ENCODE data around the gene GGN. TPM values are rescaled to one million over a fixed set of nuclear protein-coding genes. Genes with fewer than 3 reads are reported as not detected.

GGN gene
- total RNA-seq, 1 experiment from 2014 or later: 1.5 TPM

- no peak overlapping the region for H2BK120ac ChIP-seq (ENCODE audit: low read depth, low read length, poor library complexity, severe bottlenecking)
- no peak overlapping the region for H3T11ph ChIP-seq (ENCODE audit: low read length)
- H3K79me2 ChIP-seq (ENCODE audit: insufficient read depth, low read length): no peaks in the 10 kb centered on the region
- no peak overlapping the region for H3K4me2 ChIP-seq (ENCODE audit: insufficient read depth, insufficient read length, low read length)
- H4K8ac ChIP-seq (replicated peaks; ENCODE audit: insufficient read length, low read depth, low read length): no peak overlapping the region
- H3K4me3 Mint-ChIP-seq: no peak overlapping the region
- H3K4me1 ChIP-seq (ENCODE audit: insufficient read depth, low read length): no peaks in the 10 kb centered on the region
- H2AK5ac ChIP-seq (ENCODE audit: insufficient read length, low read length): no peak overlapping the region
- H4K91ac ChIP-seq (ENCODE audit: insufficient read length, low read depth, low read length): no peak overlapping the region
- H2BK12ac ChIP-seq (ENCODE audit: insufficient read length, low read depth, low read length): no peak overlapping the region
- DNase-seq: no peak
- no peak overlapping the region for H2BK15ac ChIP-seq (ENCODE audit: low read depth, low read length)
- H4K20me1 ChIP-seq (ENCODE audit: control insufficient read depth, insufficient read depth, insufficient read length): peaks cover 3% of the 10 kb centered on the region
- H3K9ac ChIP-seq (ENCODE audit: extremely low read depth, insufficient read length, low read length): no peak overlapping the region
- H3K27me3 Mint-ChIP-seq (ENCODE audit: low read depth): peaks cover 2% of the 10 kb centered on the region; the same call in 1 of the 2 replicates
- H3K9me3 Mint-ChIP-seq: no peaks in the 10 kb centered on the region
- H3K56ac ChIP-seq (ENCODE audit: insufficient read length, low read depth, low read length): no peak overlapping the region
- H3K27ac ChIP-seq (ENCODE audit: insufficient read length, low read depth, low read length): no peak overlapping the region
- TF ChIP-seq CTCF (conservative IDR thresholded peaks at IDR 0.05): no peak
- H3K9me3 ChIP-seq (ENCODE audit: control insufficient read depth, low read depth, low read length): no peaks in the 10 kb centered on the region
- H2BK20ac ChIP-seq (ENCODE audit: low read depth, low read length, poor library complexity, severe bottlenecking): no peak overlapping the region
- no CpG with 5 or more reads among the region's 10 CpGs for WGBS (ENCODE audit: extremely low coverage, insufficient read length, low lambda C conversion rate)
- no peak overlapping the region for H3K14ac ChIP-seq (ENCODE audit: insufficient read depth, low read length)
- no peak overlapping the region for H2AFZ ChIP-seq (ENCODE audit: low read length)
- H3K79me1 ChIP-seq (ENCODE audit: insufficient read depth, low read depth, low read length, poor library complexity, severe bottlenecking): no peaks in the 10 kb centered on the region
- peak overlapping the region in 1 of 3 experiments; percentile 41; a peak in 2 of 7 replicates for H3K27ac Mint-ChIP-seq
- H3K4me1 Mint-ChIP-seq: peaks cover 9 to 16% of the 10 kb centered on the region in 2 experiments
- H4K5ac ChIP-seq (ENCODE audit: insufficient read length, low read depth, low read length): no peak overlapping the region
- peaks cover 20 to 57% (median 43%) of the 10 kb centered on the region in 3 experiments; a peak in 6 of 7 replicates for H3K36me3 Mint-ChIP-seq (ENCODE audit: insufficient read depth in 1 of 3, low read depth in 3 of 3)
- peaks cover 19% of the 10 kb centered on the region for H3K23me2 ChIP-seq (ENCODE audit: insufficient read length, low read depth, low read length, poor library complexity, severe bottlenecking)
- H3K4ac ChIP-seq (ENCODE audit: low read depth, low read length): no peak overlapping the region
- H3K27me3 ChIP-seq (ENCODE audit: insufficient read depth, low read length): no peaks in the 10 kb centered on the region
- no peak overlapping the region for H3K18ac ChIP-seq (ENCODE audit: insufficient read length, low read depth, low read length)
- H2BK5ac ChIP-seq (ENCODE audit: insufficient read length, low read length): no peak overlapping the region
- H3K23ac ChIP-seq (ENCODE audit: insufficient read length, low read depth, low read length): no peak overlapping the region
Measured at GRCh38 chr19:38383184-38383583, 4.7 kb downstream of the GGN start.

Measured in H9 (cell line).